ENCODE measurements around the gene FUT2.

DNA sequence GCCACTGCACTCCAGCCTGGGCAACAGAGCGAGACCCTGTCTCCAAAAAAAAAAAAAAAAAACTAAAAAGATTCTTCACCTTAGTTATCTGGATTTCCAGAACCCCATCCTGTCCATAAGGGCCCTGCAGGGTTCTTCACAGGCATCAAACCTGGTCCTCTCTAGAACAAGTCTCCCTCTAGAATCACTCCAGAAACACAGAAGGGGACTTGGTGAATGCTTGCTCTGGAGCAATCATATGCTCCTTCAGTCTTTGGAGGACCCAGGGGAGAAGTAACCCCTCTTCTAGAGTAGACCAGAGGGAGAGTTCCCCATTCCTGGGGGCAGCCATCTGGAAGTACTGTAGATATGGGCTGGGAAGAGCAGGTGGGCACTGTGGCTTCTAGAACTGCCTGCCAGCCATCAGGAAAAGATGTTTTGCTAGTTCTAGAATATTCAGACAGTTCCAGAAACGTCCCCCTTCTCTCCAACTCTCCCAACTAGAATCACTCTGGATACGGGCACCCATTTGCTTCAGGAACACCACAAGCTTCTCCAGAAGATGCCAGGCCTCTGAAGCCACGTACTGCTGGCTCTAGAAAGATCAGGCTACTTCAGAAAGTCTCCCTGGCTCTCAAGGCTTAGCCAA, 53.9 kb downstream of the FUT2 start:
- no peak for TF ChIP-seq POLR2A (IDR thresholded peaks at IDR 0.05; ENCODE audit: low read length)
- TF ChIP-seq GATA1 (IDR thresholded peaks at IDR 0.05; ENCODE audit: low read depth, low read length), result no peak

Measured in erythroblast (primary cell).